MV-4-11 (cell line): ENCODE measurements around the gene BNIPL.

Experiments used
- DNase-seq: peaks from one replicate; lab custom pipeline; 2025; lab: John Stamatoyannopoulos, UW

Gene BNIPL

DNA sequence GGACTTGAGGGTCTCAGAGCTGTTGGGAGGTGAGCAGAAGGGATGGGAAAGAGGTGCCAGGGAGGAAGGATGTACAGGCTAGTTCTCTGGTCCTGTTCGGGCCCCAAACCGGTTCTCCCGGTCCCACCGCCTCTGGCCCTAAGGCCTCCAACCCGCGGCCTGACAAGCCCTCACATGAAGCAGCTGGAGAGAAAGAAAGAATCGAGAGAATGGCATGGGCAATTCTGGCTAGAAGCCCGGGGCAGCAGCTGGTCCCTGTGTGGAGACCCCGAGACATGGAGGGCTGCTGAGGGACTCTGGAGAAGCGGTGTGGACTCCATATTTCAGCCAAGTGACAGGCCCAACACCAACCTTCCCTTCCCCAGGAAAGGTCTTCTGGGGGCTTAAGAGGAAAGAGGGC lies 22.3 kb downstream of the BNIPL start:
- no peak for DNase-seq

DNA sequence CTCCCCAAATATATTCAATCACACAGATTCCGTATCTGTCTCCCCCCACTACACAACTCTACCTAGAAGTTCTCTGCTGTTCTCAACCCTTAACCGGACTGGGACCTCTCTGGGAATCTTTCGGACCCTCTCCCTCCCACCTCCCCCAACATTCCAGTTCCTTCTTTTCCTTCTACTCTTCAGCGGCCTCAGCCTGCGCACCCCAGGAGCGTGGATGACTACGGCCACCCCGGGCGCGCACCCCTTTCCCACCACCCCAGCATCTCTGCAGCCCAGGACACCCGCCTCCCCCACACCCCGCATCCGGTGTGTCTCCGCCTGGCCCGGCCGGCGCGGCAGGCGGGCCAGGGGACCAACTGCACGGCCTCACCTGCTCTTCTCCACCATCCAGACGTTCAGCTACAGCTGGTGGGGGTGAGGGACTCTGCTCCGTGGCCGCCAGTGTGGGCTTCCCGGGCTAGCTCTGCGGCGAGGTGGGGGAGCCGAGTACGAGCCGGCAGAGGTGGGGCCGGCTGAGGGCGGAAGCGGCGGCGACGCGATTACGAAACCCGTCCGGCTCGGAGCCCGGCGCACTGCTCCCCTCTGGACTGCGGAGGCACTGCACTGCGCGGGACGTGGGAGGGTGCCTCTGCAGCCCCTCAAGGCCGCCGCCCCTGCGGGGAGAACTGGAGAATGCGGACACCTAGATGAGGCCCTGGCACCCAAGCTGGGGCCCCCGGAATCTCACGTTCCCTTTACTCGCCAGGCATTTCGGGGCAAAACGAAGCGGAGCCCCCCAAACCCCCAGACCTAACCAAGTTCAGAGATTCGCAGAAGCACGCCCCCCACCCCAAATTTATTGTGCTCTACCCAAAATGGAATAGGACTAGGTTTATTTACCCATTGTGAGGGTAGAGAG lies 23.0 kb downstream of the BNIPL start, which contains the start of gene CDC42SE1:
Gene CDC42SE1, minus strand, starts transcription at position 514 of the 898 bp plus-strand sequence. CDS start 3,892 bp downstream, outside the sequence.
- peak; percentile 79 for DNase-seq

DNA sequence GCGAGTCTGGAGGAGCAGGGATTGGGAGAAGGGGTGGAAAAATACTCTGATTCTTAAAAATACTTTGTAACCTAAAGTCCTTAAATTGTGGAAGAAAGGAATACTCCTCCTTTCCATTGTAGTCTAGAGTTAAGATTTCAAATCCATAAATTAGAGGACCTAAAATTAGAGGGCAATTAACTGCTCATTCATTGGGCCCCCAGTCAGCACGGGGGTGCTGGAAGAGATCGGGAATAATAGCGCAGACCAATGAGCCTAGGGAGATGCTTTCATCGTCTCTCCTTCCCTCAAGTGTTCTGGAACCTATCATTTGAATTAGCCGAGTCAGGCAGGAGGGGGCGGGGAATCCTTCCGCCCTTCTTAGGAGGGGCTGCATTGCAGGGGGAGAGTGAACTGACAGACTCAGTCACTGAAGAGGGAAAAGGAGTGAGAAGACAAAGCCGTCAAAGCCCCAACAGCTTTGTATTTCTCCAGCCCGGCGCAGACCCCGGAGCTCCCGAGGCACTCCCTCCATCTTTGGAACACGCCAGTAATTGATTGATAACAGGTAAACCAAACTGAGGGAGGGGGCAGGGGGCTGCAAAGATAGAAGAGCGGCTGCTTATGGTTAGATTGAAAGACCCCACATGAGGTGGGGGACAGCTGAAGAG lies 23.7 kb downstream of the BNIPL start, which contains the start of gene MLLT11:
Gene MLLT11, plus strand, starts transcription at position 391 of the 650 bp plus-strand sequence. CDS start 6,828 bp downstream, outside the sequence.
- no peak for DNase-seq

DNA sequence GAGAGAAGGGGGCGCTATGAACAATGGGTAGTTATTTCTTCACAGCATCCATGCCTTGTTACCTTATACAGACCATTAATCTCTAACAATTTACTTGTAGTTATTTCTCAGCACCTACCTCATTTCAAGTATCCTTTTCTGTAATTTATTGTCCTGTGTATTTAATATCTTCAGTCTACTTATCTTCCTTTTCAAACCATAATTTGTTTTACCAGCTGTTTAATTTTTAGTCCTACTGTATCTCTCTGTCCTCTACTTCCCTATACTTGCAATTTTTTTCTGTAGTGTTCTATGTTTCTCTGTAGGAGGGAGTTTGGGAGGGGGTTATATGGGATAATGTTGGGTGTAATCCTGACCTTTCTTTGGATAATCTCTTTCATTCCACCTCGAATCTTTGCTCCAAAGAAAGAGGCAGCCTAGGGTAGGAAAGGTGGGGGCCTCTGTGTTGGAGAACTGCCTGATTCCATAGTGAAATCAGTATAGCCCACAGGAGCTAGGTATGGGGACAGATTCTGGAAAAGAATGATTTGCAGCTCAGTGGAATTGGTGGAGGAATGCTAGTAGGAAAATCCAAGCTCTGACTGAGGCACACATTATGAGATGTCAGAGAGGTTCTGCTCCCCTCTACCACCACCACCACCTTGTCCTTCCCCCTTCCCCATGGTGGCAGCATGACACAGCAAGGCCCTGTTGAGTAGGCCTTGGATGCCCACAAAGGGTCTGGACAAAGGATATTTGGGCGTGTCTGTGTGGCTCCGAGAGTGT lies 24.5 kb downstream of the BNIPL start:
- no peak for DNase-seq

DNA sequence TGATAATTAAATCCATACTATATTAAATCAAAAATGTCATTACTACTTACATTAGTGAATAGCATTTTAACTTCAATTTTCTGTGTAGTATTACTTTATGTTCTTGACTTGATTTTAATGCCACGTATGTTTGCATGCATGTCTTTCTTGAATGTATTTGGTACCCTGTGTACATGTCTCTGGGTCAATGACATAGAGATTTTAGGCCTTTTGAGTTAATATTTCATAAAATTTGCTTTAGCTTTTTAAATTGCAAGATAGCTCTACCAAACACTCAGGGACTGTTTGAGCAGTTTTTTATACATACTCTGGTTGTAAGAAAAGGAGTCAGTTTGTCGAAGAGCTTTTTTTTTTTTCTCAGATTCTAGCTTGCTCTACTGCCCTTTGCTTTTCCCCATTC lies 25.3 kb downstream of the BNIPL start:
- no peak for DNase-seq

DNA sequence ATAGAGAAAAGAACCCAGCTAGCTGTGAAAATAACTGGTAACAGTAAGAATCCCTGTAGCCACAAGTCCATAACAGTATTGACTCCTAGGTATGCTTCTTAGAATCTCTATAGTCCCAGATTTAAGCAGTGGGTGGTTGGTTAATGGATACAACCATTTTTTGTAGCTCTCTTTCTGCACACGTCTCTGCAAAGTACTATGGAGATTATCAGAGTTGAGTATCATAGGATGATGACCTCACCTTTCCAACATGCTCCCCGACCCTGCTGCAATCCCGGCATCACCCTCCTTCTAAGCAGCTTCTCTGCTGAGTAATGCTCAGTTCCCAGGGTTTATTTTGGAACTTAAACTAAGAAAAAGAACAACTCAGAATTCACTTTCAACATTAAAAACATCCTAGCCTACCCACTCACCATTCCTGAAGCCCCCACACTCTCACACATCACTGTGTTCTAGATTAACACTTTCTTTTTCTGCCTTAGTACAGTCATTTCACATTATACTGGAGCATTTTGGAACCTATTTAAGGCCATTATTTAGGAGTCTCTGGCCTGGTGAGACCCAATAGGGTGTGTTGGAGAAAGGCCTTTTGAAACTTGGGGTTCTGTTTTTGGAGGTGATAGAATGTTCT lies 26.5 kb downstream of the BNIPL start:
- DNase-seq = no peak

DNA sequence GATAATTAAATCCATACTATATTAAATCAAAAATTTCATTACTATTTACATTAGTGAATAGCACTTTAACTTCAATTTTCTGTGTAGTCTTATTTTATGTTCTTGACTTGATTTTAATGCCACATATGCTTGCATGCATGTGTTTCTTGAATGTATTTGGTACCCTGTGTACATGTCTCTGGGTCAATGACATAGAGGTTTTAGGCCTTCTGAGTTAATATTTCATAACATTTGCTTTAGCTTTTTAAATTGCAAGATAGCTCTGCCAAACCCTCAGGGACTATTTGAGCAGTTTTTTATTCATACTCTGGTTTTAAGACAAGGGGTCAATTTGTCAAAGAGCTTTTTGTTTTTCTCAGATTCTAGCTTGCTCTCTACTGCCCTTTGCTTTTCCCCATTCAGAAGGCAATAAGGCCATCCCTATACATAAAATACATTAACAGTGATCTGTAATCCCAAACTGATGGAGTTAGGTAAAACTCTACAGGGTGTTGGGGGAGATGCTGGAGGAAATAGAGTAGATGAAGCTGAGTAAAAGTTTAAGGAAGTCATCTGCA lies 28.8 kb downstream of the BNIPL start:
- no peak for DNase-seq

DNA sequence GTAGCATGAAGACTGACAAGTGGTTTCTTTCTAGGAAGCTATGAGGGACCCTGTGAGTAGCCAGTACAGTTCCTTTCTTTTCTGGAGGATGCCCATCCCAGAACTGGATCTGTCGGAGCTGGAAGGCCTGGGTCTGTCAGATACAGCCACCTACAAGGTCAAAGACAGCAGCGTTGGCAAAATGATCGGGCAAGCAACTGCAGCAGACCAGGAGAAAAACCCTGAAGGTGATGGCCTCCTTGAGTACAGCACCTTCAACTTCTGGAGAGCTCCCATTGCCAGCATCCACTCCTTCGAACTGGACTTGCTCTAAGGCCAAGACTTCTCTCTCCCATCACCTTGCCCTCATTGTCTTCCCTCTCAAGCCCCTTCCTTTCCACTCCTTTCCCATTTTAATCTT lies 30.8 kb downstream of the BNIPL start:
- DNase-seq = no peak

DNA sequence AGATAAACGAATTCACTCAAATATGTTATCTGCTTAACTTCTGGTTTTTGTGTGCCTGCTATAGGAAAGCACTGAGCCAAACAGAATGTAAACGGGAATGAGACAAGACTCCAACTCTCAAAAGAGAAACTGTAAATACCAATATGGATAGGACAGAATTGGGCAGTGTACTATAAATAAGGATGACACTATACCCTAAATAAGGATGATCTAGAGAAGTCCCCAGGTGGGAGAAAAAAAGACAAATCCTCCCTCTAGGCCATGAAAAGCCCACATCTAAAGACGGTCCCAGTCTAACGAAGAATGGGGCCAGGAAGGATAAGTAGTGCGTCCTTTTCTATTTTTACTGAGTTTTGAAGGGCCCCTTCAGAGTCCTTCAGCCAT lies 32.7 kb downstream of the BNIPL start:
- DNase-seq = no peak

DNA sequence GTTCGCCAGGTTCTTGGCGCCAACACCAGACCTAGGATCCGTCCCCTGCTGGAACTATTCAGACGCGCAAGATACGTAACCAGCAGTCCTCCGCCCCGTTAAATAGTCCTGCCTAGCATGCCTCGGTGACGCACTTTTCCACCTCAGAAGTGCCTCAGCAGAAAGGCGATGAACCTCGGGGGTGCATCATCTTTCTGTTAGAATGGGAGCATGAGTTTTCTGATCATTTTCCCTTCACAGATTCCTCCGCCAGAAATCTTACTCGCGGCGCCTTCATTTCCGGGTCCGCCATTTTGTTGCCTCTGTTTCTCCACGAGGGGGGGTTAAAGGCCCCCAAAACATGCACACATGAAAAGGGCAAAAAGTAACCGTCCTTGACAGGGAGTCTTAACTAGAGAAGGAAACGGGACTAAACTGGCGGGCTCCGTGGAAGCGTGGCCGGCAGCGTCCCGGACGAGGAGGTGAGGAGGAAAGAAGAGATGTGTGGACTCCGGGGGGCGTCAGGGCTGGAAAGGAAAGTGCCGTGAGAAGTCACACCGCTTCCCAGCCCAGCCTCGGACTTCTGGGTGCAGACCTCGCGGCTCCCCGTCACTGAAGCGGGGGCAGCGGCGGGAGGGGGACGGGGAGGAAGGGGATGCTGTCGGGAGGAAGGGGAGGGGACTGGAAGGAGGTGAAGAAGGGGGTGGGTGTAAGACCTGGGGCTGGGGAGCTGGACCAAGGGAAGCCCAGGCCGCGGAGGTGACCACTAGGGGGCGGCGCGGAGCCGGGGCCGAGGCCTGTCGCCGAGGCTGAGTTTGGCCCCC lies 34.3 kb downstream of the BNIPL start, which contains the start of gene GABPB2:
Gene GABPB2, plus strand, starts transcription at position 288 of the 803 bp plus-strand sequence. CDS start 17,429 bp downstream, outside the sequence.
- peak; percentile 83 for DNase-seq

DNA sequence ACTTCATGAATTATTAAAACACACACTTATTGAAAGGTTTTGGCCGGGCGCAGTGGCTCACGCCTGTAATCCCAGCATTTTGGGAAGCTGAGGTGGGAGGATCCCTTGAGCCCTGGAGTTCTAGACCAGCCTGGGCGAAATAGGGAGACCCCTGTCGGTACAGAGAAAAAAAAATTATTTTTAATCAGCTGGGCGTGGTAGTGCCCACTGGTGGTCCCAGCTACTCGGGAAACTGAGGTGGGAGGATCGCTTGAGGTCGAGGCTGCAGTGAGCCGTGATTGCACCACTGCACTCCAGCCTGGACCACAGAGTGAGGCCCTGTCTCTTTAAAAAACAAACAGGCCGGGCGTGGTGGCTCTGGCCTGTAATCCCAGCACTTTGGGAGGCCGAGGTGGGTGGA lies 35.8 kb downstream of the BNIPL start:
- no peak for DNase-seq

DNA sequence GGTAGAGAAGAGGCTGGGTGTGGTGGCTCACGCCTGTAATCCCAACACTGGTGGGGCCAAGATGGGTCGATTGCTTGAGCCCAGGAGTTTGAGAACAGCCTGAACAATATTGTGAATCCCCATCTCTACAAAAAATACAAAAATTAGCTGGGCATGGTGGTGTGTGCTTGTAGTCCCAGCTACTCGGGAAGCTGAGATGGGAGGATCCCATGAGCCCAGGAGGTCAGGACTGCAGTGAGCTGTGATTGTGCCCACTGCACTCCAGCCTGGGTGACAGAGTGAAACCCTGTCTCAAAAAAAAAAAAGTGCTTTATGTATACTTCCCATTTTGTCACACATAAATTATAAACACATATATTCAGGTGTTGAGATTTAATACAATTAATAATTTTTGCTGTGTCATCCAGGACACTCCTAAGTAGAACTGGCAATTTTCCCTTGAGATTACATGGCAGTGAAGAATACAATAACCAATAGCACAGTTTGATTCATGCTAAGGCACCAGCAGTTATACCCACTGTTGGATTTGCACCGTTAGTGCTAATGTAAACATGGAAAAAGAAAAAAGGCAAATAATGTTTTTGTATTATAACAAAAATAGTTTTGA lies 49.7 kb downstream of the BNIPL start:
- DNase-seq = no peak
